ENCODE measurements around the gene MYCN.

Gene MYCN

DNA sequence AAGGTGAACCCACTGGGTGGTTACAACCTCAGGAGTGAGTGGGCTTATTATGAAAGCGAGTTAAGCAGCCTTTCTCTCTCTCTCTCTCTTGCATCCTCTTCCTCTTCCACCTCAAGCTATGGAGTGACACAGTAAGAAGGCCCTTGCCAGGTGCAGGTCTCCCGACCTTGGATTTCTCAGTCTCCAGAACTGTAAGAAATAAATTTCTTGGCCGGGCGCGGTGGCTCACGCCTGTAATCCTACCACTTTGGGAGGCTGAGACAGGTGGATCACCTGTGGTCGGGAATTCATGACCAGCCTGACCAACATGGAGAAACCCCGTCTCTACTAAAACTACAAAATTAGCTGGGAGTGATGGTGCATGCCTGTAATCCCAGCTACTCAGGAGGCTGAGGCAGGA, 14.4 kb downstream of the MYCN start:
- in situ Hi-C loops (cut with HindIII; ENCODE audit: low sequenced_read_pairs), result no loop called here
- TF ChIP-seq, protein P1, sequence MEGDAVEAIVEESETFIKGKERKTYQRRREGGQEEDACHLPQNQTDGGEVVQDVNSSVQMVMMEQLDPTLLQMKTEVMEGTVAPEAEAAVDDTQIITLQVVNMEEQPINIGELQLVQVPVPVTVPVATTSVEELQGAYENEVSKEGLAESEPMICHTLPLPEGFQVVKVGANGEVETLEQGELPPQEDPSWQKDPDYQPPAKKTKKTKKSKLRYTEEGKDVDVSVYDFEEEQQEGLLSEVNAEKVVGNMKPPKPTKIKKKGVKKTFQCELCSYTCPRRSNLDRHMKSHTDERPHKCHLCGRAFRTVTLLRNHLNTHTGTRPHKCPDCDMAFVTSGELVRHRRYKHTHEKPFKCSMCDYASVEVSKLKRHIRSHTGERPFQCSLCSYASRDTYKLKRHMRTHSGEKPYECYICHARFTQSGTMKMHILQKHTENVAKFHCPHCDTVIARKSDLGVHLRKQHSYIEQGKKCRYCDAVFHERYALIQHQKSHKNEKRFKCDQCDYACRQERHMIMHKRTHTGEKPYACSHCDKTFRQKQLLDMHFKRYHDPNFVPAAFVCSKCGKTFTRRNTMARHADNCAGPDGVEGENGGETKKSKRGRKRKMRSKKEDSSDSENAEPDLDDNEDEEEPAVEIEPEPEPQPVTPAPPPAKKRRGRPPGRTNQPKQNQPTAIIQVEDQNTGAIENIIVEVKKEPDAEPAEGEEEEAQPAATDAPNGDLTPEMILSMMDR (IDR thresholded peaks at IDR 0.05; ENCODE audit: low read depth, low read length), result no peak
- no peak for DNase-seq (ENCODE audit: low read depth, low spot score)

DNA sequence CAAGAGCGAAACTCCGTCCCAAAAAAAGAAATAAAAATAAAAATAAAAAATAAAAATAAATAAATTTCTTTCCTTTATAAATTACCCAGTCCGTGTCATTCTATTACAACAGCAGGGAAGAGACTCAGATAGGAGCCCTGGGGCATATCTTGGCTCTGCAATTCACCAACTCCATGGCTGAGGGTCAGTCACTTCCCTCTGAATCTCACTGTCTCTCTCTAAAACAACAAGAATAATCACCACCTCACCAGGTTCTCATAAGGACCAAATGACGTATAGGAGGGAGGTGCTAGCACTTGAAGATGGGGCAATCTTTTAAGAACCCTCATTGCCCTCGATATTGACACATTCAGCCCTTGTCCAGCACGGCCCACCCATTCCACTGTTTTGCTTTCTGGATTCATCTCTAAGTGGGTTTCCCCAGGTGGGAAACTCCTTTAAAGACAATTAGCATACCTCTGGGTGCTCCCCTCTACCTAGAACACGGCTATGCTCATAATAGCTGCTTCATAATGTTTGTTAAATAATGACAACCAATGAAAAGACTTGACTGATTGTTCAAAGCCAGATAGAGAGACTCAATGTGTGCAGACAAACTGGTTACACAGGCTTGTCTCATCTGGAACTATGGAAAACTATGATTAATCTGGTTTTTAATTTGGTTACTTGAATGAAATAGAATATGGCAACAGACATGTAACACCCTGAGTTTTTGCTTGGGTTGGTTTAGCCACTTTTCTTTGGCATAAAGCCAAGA, 15.1 kb downstream of the MYCN start:
- H3K4me3 ChIP-seq (ENCODE audit: low read depth, low read length), result no peak overlapping the region
- TF ChIP-seq, protein P1 (IDR thresholded peaks at IDR 0.05; ENCODE audit: low read depth, low read length), result no peak
- in situ Hi-C loops (cut with HindIII; ENCODE audit: low sequenced_read_pairs), result no loop called here
- DNase-seq (ENCODE audit: low read depth, low spot score), result no peak

More for the DNA sequence above, 14.4 kb downstream of the MYCN start:
- H3K4me3 ChIP-seq (ENCODE audit: low read depth, low read length), result no peak overlapping the region

DNA sequence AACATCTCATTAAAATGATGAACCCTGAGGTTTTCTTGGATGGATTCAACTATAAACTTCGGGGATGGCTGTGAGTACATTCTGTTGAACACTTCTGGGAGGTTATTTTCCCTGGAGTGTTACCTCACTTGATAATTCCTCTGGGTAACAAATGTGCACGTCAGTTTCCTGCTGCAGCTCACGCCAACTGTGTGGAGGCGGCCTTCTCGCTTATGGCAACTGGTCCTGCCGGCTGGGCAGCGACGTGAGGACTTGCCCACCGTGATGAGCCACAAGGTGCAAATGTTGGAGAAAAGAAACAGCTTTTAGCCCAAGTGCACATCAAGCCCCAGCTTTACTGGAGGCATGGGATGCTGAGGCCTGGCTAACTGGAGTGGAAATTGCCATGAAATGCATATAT, 15.9 kb downstream of the MYCN start:
- in situ Hi-C loops (cut with HindIII; ENCODE audit: low sequenced_read_pairs), result no loop called here
- H3K4me3 ChIP-seq (ENCODE audit: low read depth, low read length), result no peak overlapping the region
- TF ChIP-seq, protein P1 (IDR thresholded peaks at IDR 0.05; ENCODE audit: low read depth, low read length), result no peak
- DNase-seq (ENCODE audit: low read depth, low spot score), result no peak

DNA sequence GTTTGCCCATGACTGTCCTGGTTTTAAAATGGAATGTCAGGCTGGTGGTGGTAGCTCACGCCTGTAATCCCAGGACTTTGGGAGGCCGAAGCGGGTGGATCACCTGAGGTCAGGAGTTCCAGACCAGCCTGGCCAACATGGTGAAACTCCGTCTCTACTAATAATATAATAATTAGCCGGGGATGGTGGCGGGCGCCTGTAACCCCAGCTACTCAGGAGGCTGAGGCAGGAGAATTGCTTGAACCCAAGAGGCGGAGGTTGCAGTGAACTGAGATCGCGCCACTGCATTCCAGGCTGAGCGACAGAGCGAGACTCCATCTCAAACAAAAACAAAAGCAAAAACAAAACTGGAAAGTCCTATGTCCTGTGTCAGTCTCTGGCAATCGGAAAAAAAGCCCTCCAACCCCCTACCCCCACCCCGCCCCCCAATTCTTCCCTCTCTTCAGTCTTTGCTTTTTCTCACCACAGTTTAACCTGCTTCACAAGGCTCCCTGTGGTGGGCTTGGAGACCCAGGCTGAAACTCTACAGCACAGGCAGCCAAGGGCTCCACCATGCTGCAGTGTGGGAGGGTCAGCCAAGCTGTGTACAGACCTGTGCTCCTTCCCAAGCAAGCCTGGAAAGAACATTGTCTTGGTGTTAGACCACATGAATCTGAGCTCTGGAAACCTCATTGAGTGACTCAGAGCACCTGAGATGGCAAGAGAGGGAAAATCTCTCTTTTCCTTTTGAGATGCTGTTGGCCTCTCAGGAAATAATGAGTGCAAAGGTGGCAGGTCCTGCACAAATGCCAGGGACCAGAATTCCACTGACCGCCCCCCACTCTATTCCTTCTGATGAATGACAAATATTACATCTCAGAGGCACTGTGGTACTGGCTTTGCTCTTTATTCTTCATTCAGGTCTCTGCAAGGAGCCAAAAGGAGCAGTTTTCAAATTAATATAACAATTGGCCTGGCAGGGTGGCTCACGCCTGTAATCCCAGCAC, 16.7 kb downstream of the MYCN start:
- TF ChIP-seq, protein P1 (IDR thresholded peaks at IDR 0.05; ENCODE audit: low read depth, low read length), result no peak
- no peak overlapping the region for H3K4me3 ChIP-seq (ENCODE audit: low read depth, low read length)
- no peak for DNase-seq (ENCODE audit: low read depth, low spot score)
- in situ Hi-C loops (cut with HindIII; ENCODE audit: low sequenced_read_pairs), result no loop called here

DNA sequence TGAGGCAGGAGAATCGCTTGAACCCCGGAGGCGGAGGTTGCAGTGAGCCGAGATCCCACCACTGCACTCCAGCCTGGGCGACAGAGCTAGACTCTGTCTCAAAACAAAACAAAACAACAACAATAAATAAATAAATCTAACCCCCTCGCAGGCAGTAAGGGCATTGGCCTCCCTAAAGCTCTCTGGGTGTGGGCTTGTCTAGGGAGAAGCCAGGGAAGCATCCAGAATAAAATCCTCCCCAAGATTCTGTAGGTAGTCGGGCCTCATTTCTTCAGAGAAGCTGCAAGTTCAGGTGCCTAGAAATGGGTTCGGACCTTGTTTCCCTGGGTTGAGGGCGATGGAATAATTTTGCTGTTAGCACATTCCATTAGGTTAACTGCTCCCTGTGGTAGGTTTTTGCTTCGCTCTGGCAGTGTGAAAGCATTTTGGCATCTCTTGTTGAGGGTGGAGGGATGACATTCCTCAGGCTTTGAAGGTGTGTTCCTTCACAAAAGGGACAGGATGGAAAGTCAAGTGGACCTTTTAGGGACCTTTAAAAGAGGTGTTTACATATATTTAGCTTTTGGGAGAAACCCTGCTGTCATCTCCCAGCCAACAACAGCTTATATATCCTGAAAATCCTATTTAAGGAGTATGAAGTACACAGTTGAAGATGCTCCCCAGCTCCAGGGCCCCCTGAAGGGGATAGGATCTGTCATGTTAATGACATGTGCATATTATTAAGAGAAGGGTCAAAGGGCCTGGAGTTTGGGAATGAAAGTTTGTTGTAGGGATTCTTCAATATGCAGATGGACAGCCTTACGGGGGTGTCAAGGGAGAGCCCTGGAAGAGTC, 17.7 kb downstream of the MYCN start:
- DNase-seq (ENCODE audit: low read depth, low spot score), result no peak
- H3K4me3 ChIP-seq (ENCODE audit: low read depth, low read length), result no peak overlapping the region
- in situ Hi-C loops (cut with HindIII; ENCODE audit: low sequenced_read_pairs), result no loop called here
- TF ChIP-seq, protein P1 (IDR thresholded peaks at IDR 0.05; ENCODE audit: low read depth, low read length), result no peak
